Dendritic cell treated with granulocyte-macrophage colony-stimulating factor and Interleukin-4, amounts not matched to agents 40 ng/mL and 50 ng/mL, for 4 days (primary cell): ENCODE measurements around the gene HRH1.

ENCODE experiments used
- H3K27ac Mint-ChIP-seq: one replicate; pipeline ENCODE4 v1.8.0; 2022; ENCODE audit warnings: mild to moderate bottlenecking, mixed read lengths
- H3K27me3 Mint-ChIP-seq: one replicate; pipeline ENCODE4 v1.8.0; 2022; ENCODE audit warnings: mild to moderate bottlenecking, mixed read lengths
- H3K36me3 Mint-ChIP-seq: one replicate; pipeline ENCODE4 v1.8.0; 2022; ENCODE audit warnings: low read depth, mixed read lengths
- H3K4me1 Mint-ChIP-seq: one replicate; pipeline ENCODE4 v1.8.0; 2022; ENCODE audit warnings: low read depth, mixed read lengths
- H3K4me3 Mint-ChIP-seq: one replicate; pipeline ENCODE4 v1.8.0; 2022; ENCODE audit warnings: mild to moderate bottlenecking, moderate library complexity, mixed read lengths
- H3K9me3 Mint-ChIP-seq: one replicate; pipeline ENCODE4 v1.8.0; 2022; ENCODE audit warnings: mixed read lengths
- intact Hi-C: fragments of 100-400 bp; cut with micrococcal nuclease; formaldehyde crosslinking; loops from one replicate; pipeline ENCODE4 v1.15.0; 2022

Gene HRH1

DNA sequence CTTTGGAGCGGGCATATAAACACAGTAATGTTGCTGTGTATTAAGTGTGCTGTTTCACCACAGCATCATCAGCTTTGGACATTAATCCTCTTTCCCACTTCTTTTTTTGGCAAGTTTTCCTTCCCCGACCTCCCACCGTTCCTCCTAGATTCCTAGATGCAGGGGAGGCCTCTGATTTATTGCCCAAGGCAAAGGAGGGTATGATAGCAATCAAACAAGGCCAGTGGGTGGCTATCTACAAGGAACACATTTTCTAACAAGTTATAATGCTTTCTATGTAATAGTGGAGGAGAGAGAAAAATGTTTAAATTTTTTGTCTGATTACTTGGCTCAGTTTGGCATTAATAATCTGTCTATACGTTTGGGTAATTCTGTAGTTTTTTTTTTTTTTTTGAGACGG, 156.0 kb downstream of the HRH1 start:
- intact Hi-C loops = no loop called here

DNA sequence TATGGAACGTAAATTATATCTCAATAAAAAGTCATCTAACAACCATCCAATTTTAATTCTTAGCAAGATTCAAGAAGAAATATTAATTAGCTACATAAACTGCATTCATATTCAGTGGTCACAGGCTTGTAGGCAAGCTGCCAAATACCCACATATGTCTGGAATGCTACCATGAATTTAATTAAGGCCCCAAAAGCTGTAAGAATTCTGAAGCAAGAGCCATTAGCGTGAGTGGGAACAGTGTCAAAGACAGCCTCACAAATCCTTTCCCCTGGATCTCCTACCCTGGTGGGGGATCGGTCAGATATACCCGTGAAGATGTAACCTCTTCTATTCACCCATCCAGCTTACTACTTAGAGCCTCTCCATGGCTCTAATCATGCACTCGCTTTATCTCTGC, 157.9 kb downstream of the HRH1 start:
- Mint-ChIP-seq H3K27ac (no peak overlapping the region), H3K4me3 (no peak overlapping the region), H3K27me3 (no peaks in the 10 kb centered on the region), H3K4me1 (peaks cover 24% of the 10 kb centered on the region), H3K9me3 (no peaks in the 10 kb centered on the region), H3K36me3 (peaks cover 97% of the 10 kb centered on the region)
- intact Hi-C loops = no loop called here

More for the DNA sequence above, 156.0 kb downstream of the HRH1 start:
- H3K27me3 Mint-ChIP-seq = no peaks in the 10 kb centered on the region
- H3K27ac Mint-ChIP-seq = no peak overlapping the region
- peaks cover 42% of the 10 kb centered on the region for H3K4me1 Mint-ChIP-seq
- H3K36me3 Mint-ChIP-seq = peaks cover 97% of the 10 kb centered on the region
- H3K9me3 Mint-ChIP-seq = no peaks in the 10 kb centered on the region
- no peak overlapping the region for H3K4me3 Mint-ChIP-seq
